Hepatocyte (in vitro differentiated cells): ENCODE results near the gene ATXN1. TPM values are rescaled to one million over a fixed set of nuclear protein-coding genes. Genes with fewer than 3 reads are reported as not detected.

Experiments used
- DNase-seq: peaks from one replicate; pipeline ENCODE4 v3.0.0-alpha.2; 2016; ENCODE audit warnings: low spot score
- H2AFZ ChIP-seq: fragments of 200-600 bp; sonication (generic); 2 replicates; pipeline ENCODE4 v1.6.0; 2016; ENCODE audit warnings: antibody characterized with exemption, mild to moderate bottlenecking
- H3K27ac ChIP-seq: fragments of 200-600 bp; sonication (generic); 2 replicates; pipeline ENCODE4 v1.5.1; 2016; ENCODE audit warnings: mild to moderate bottlenecking
- H3K27me3 ChIP-seq: fragments of 200-600 bp; sonication (generic); 2 replicates; pipeline ENCODE4 v1.6.1; 2016
- H3K36me3 ChIP-seq: fragments of 200-600 bp; sonication (generic); replicated peaks from 2 replicates; pipeline ENCODE4 v1.5.1; 2016; ENCODE audit warnings: low read depth; ENCODE audit not compliant: insufficient read depth
- H3K4me1 ChIP-seq: fragments of 200-600 bp; sonication (generic); 2 replicates; pipeline ENCODE4 v1.5.1; 2016; ENCODE audit warnings: mild to moderate bottlenecking, moderate library complexity; ENCODE audit not compliant: insufficient read depth
- H3K4me2 ChIP-seq: fragments of 200-600 bp; sonication (generic); 2 replicates; pipeline ENCODE4 v1.6.0; 2016
- H3K4me3 ChIP-seq: fragments of 200-600 bp; sonication (generic); 2 replicates; pipeline ENCODE4 v1.5.1; 2016; ENCODE audit warnings: mild to moderate bottlenecking
- H3K79me2 ChIP-seq: fragments of 200-600 bp; sonication (generic); 2 replicates; pipeline ENCODE4 v1.6.0; 2017; ENCODE audit warnings: mild to moderate bottlenecking
- H3K9me2 ChIP-seq: fragments of 200-600 bp; sonication (generic); replicated peaks from 2 replicates; pipeline ENCODE4 v1.6.0; 2017; ENCODE audit warnings: mild to moderate bottlenecking; ENCODE audit not compliant: insufficient read depth
- H3K9me3 ChIP-seq: fragments of 200-600 bp; sonication (generic); 2 replicates; pipeline ENCODE4 v1.5.1; 2016; ENCODE audit warnings: low read depth, mild to moderate bottlenecking
- H4K20me1 ChIP-seq: fragments of 200-600 bp; sonication (generic); 2 replicates; pipeline ENCODE4 v1.6.0; 2016; ENCODE audit warnings: mild to moderate bottlenecking; ENCODE audit not compliant: insufficient read depth, poor library complexity, severe bottlenecking
- CTCF ChIP-seq: fragments of 200-600 bp; sonication (generic); IDR thresholded peaks from 2 replicates; pipeline ENCODE4 v1.5.1; 2016; ENCODE audit warnings: antibody characterized with exemption, mild to moderate bottlenecking; ENCODE audit not compliant: poor library complexity
- EZH2 ChIP-seq: fragments of 200-600 bp; sonication (generic); IDR thresholded peaks from 2 replicates; pipeline ENCODE4 v1.6.1; 2016; ENCODE audit warnings: antibody characterized with exemption, mild to moderate bottlenecking, borderline replicate concordance
- EZH2phosphoT487 ChIP-seq: fragments of 200-600 bp; sonication (generic); IDR thresholded peaks from one replicate; pipeline ENCODE4 v1.6.1; 2018; ENCODE audit warnings: antibody characterized with exemption, mild to moderate bottlenecking, low read depth, moderate library complexity; ENCODE audit not compliant: unreplicated experiment, severe bottlenecking
- WGBS: methylation state at CpG from one replicate; pipeline ENCODE4 v1.1.6; 2016; ENCODE audit warnings: low lambda C conversion rate; ENCODE audit errors: missing lambda C conversion rate; 5-methylcytosine and 5-hydroxymethylcytosine counted together
- polyA plus RNA-seq: library from polyadenylated mRNA; unstranded; fragments of >200 nt; fragmentation: Nextera tagmentation; extraction: Ambion mirVana; gene quantifications from 2 replicates; pipeline ENCODE4 v1.2.1, GENCODE V29; 2016
- total RNA-seq: library from RNA; depleted of rRNA; stranded (reverse); fragments of >200 nt; gene quantifications from 2 replicates; pipeline ENCODE4 v1.2.3, GENCODE V29; 2014

The ATXN1 gene
- total and polyA plus RNA-seq, 2 experiments from 2014 or later, result 14.7 to 32.6 TPM

- no peak overlapping the region for H3K4me3 ChIP-seq
- H3K4me2 ChIP-seq, result no peak overlapping the region
- no peak overlapping the region for H2AFZ ChIP-seq
- no peaks in the 10 kb centered on the region for H3K9me3 ChIP-seq
- no peaks in the 10 kb centered on the region for H3K79me2 ChIP-seq
- no peaks in the 10 kb centered on the region for H3K9me2 ChIP-seq
- H3K4me1 ChIP-seq, result no peaks in the 10 kb centered on the region
- no peaks in the 10 kb centered on the region for H3K27me3 ChIP-seq
- no peak overlapping the region for H3K27ac ChIP-seq
- no peak for DNase-seq
- TF ChIP-seq EZH2 (no peak), EZH2phosphoT487 (no peak), CTCF (no peak)
- H3K36me3 ChIP-seq, result no peaks in the 10 kb centered on the region
- H4K20me1 ChIP-seq, result no peaks in the 10 kb centered on the region
- WGBS, result 51% methylated on average over 2 of the region's 2 CpGs
Measured at GRCh38 chr6:16256781-16257180, 504.5 kb downstream of the ATXN1 start.

- Histone ChIP-seq H3K27ac (no peak overlapping the region), H3K9me2 (no peaks in the 10 kb centered on the region), H3K4me3 (no peak overlapping the region), H3K36me3 (no peaks in the 10 kb centered on the region), H3K4me2 (no peak overlapping the region), H3K27me3 (no peaks in the 10 kb centered on the region), H4K20me1 (no peaks in the 10 kb centered on the region), H3K4me1 (no peaks in the 10 kb centered on the region), H2AFZ (no peak overlapping the region), H3K79me2 (no peaks in the 10 kb centered on the region), H3K9me3 (no peaks in the 10 kb centered on the region)
- 95% methylated on average over 9 of the region's 9 CpGs for WGBS
- no peak for DNase-seq
- no peak for TF ChIP-seq CTCF
- TF ChIP-seq EZH2phosphoT487, result no peak
- TF ChIP-seq EZH2, result no peak
Measured at GRCh38 chr6:16254535-16254934, 506.7 kb downstream of the ATXN1 start.

- Histone ChIP-seq H3K4me3 (no peak overlapping the region), H3K4me2 (no peak overlapping the region), H3K27ac (no peak overlapping the region), H3K27me3 (no peaks in the 10 kb centered on the region), H2AFZ (no peak overlapping the region), H3K4me1 (no peaks in the 10 kb centered on the region), H3K9me3 (no peaks in the 10 kb centered on the region), H3K79me2 (no peaks in the 10 kb centered on the region), H4K20me1 (no peaks in the 10 kb centered on the region), H3K36me3 (no peaks in the 10 kb centered on the region), H3K9me2 (no peaks in the 10 kb centered on the region)
- TF ChIP-seq EZH2phosphoT487, result no peak
- TF ChIP-seq CTCF, result no peak
- TF ChIP-seq EZH2, result no peak
- DNase-seq, result no peak
- WGBS, result 92% methylated on average over 10 of the region's 10 CpGs
Measured at GRCh38 chr6:16253399-16254144, 507.7 kb downstream of the ATXN1 start.
